GM21529 (cell line): ENCODE data around the gene SORT1.
A peak's percentile ranks its signal among the peaks of the same experiment; 100 is the strongest.
"Not testable (repeated sequence)": the region's sequence is repeated elsewhere in the genome, so short reads cannot be mapped to it uniquely, and the experiment has no call there.

Experiments
- ATAC-seq: cut with Tn5 transposase; IDR thresholded peaks from one replicate; pipeline ENCODE4 v1.9.1; 2021; ENCODE audit not compliant: unreplicated experiment

SORT1 gene

DNA sequence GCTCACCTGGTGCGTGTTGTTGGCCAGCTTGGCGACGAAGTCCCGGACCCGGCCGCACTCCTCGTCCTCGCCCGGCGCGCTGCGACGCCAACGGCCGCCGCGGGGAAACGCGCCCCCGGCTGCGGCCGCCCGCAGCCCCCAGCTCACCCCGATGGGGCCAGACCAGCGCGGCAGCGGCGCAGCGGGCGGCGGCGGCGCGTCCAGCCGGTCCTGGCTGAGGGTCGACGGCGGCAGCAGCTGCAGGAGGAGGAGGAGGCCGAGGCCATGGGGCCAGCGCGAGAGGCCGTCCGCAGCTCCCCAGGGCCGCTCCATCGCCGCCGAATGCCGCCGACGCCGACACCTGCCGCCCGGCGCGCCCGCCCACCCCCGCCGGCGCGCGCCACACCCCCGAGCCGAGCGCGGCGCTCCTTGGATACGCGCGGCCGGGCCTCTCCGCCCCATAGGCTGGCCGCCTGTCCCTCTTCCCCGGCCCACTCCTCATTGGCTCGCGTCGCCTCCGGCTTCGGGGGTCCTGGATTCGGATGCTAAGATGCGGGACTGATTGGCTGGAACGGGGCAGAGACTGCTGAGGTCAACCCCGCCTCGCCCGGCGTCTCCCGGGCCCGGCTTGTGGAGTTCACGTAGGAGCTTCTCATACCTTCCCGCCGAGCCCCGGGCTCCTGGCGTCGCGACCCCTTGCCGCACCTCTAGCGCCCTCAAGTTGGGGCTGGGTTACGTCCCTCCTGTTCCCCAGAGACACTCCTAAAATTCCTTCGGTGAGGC lies at the start of gene SORT1:
TSS of gene SORT1 (minus strand) at position 338 of the 762 bp plus-strand sequence. CDS start at position 312, 26 bp downstream.
- peak; percentile 75 for ATAC-seq

DNA sequence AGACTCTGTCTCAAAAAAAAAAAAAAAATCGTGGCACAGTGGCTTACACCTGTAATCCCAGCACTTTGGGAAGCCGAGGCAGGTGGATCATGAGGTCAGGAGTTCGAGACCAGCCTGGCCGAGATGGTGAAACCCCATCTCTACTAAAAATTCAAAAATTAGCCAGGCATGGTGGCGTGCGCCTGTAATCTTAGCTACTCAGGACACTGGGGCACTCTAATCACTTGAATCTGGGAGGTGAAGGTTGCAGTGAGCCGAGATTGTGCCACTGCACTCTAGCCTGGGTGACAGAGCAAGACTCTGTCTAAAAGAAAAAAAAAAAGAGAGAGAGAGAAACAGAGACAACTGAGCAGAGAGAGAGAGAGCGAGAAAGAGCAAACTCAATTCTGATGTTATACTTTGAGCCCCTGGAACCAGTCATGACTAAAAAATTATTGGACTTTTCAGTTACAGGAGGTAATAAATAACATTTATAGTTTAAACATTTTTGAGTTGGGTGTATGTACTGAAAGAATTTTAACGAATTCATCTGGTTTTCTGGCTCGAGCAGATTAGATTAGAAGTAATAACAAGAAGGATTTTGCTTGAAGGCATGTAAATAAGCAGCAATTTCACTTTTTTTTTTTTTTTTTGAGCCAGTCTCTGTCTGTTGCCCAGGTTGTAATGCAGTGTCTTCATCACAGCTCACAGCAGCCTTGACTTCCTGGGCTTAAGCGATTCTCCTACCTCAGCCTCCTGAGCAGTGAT lies 48.4 kb upstream of the SORT1 start:
- ATAC-seq, result not testable (repeated sequence)

DNA sequence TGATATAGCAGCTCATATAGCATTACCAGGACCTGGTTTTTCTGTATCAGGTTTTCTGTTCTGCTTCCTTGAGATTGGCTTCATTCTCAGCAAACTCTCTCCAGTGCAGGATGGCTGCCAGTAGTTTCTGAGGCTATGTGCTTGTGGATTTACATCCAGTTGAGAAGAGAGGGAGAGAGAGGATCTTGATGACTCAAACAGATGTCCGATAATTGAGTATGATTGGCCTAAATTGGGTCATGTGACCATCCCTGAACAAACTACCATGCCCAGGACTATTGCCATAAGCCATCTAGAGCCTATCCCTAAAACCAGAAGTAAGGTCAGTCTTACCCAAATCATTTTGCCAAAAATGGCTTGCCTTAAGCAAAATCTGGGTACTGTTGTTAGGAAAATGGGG lies 46.6 kb upstream of the SORT1 start:
- ATAC-seq, result no peak

DNA sequence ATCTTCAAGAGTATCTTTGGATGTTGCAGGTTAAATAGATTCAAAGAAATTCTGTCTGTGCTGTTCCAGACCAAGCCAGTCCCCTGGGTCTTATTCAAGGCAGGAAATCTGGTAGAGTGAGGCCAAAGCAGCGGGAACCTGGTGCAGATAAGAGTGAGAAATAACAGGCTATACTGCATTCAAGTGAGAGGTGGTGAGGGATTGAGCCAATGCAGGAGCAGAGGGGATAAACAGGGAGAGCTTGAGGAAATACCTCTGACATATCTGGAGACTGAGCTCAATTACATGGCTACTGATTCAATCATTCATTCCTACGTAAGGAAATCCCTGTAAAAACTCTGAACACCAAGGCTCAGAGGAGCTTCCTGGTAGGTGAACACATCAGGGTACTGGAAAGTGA lies 45.8 kb upstream of the SORT1 start:
- ATAC-seq, result no peak

DNA sequence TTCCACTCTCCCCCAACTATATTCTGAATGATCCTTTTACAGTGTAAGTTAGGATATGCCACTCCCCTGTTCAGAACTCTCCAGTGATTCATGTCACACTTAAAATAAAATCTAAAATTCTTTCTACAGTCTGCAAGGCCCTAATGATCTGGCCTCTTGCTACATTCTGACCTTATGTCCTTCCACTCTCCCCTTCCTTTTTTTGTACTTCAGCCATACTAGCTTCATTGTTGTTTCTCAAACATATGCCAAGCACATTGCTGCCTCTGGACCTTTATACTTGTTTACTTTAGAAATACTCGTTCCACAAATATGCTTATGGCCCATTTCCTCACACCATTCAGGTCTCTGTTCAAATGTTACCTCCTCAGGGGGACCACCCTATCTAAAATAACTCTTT lies 43.4 kb upstream of the SORT1 start:
- no peak for ATAC-seq

DNA sequence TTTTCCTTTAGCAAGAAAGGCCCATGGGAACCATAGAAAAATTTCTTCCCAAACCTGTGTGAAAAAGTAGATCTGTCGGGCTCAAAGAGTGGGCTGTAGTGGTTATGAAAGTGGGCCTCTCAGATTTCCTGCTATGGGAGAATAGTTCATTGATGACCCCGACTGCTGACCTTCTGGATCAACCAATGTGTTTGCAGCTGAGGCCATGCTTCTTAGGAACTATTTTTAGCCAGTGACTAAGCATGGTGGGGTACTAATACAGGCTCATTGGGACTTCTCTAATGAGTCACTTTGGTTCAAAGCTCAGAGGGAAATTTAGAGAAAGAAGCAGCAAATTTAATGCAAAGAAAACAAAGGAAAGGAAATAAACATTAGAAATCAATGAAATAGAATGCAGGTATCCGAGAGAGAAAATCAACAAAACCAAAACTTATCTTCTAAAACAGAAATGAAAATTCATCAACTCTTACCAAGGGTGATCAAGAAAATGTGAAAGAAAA lies 41.1 kb upstream of the SORT1 start:
- no peak for ATAC-seq

DNA sequence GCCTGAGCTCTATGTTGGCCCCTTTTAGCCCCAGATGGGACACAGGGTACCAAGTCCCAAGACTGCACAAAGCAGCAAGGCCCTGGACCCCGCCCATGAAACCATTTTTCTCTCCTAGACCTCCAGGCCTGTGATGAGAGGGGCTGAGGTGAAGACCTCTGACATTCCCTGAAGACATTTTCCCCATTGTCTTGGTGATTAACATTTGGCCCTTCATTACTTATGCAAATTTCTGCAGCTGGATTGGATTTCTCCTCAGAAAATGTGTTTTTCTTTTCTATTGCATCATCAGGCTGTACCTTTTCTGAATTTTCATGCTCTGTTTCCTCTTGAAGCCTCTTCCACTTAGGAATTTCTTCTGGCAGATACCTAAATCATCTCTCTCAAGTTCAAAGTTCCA lies 36.8 kb upstream of the SORT1 start:
- no peak for ATAC-seq

DNA sequence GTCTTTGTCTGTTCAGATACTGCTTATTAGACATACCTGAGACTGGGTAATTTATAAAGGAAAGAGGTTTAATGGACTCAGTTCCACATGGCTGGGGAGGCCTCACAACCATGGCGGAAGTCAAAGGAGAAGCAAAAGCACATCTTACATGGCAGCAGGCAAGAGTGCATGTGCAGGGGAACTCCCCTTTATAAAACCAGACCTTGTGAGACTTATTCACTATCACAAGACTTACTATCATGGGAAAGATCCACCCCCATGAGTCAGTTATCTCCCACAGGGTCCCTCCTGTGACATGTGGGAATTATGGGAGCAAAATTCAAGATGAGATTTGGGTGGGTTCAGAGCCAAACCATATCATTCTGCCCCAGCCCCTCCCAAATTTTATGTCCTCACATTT lies 35.6 kb upstream of the SORT1 start:
- ATAC-seq, result no peak

DNA sequence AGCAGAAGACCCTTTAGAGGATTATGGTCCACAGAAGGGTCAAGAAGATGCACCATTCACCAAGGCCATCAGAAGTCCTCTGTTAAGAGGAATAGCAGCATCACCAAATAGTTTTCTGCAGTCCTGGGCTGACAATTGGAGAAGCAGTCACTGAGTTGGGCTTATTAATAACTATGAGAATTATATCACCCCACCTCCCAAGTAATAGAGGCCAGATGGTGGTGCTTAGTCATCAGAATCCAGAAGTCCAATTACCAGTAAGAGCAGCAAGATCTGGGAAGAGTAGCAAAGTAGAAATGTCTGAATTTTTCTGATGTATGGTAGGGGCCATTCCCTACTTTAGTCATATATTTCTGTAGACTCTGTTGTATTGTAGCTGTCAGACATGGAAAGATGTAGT lies 34.6 kb upstream of the SORT1 start:
- ATAC-seq, result no peak

DNA sequence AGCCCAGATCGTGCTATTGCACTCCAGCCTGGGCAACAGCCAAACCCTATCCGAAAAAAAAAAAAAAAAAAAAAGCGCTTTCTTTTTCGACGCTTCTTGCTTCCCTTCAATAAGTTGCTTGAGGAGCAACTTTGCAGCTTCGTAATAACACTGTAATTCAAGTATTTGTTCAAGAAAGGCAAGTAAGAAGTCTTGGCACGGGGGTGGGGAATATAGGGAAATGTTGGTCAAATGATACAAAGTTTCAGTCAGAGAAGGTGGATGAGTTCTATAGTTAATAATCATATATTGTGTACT lies 29.4 kb upstream of the SORT1 start:
- ATAC-seq, result no peak

DNA sequence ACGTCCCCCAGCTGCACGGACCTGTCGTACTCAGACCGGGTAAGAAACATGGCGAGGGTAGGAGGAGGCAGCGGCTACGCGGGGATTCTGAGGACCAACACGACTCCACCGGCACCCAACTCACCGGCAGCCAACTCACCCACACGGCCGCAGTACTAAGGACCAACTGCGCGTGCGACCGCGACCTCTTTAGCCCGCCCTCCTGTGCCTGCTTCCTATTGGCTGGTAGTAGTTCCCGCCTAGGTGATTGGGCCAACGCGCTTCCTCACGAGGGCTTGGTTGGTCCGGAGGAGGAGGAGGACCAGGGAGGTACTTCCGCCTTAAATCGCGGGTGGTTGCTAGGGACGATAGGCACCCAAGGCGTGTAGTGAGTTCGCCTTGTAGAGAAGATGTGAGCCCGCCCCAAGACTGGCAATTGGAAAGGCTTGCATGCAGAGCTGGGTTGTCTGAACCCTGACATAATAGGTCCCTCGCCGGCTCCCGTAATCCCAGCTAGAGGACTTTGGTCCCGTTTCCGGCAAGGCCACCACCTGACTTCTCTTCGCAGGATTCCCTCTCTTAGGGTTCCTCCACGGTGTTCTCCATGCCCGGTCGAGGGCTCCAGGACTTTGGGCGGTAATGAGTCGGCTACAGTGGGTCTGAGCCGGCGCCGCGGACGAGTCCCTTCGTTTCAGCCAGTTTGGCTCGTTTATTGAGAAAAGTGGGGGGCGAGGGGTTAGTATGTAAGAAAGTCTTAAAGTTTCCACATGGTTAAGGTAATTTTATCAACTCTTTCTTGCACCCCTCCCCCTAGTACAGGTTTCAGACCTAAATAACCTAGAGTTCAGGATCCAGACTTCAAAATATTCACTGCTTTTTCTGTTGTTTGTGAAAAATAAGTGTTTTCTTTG lies 28.8 kb upstream of the SORT1 start, which contains the start of gene PSMA5:
TSS of gene PSMA5 (minus strand) at position 168 of the 890 bp plus-strand sequence. CDS start at position 50, 118 bp downstream.
- ATAC-seq, result peak; percentile 97

DNA sequence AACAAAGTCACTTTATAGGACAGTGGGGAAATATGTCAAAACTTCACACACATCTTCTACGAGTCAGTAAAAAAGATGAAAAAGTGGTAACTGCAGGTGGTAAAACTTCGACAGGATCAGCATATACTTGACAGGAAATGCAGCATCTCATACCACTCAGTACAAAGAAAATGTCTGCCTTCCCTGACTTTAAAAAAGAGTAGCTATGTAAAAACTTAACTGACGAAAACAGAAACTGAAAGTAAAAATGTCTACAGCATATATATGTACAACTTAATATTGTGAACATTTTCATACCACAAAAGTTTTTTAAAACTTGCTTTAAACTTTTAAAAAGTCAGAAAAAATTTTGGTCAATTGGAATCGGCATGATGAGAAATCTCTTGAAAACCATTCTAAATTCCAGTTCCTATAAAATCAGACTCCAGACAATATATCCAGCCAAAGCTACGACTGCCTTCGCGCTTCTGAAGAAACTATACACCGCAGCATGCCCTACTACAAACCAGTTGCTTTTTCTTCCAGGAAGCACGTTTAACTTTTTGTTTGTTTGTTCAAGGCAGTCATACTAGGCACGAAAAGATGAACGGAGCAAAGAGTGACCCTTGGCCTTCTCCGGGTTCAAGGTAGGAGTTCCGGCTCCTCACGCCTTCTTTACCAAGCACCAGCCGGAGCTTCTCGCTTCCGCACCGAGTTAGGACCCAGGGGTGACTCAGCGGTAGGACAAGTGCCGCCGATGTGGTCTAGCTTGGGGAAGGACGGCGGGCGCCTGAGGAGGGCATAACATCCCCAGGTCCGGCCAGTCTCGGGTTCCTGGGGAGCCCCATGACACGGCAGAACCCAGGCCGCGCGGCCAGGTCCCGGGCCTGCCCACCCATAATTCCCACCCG lies 27.9 kb upstream of the SORT1 start:
- peak; percentile 30 for ATAC-seq

DNA sequence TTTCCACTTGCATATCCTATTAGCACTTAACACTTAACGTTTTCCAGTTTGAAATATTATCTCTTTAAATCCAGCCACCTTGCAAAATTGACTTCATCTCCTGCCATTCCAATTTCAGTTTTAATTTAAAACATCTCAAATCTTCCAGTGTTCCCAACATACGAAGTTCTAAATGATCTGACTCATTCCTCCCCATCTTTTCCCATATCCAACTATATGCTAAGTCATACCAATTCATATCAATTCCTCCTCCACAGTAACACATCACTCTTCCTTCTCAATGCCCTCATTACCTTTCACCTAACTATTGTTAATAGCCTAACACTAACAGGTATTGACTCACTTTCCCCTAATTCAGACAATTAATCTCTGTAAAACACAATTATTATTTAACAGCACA lies 25.8 kb upstream of the SORT1 start:
- no peak for ATAC-seq

DNA sequence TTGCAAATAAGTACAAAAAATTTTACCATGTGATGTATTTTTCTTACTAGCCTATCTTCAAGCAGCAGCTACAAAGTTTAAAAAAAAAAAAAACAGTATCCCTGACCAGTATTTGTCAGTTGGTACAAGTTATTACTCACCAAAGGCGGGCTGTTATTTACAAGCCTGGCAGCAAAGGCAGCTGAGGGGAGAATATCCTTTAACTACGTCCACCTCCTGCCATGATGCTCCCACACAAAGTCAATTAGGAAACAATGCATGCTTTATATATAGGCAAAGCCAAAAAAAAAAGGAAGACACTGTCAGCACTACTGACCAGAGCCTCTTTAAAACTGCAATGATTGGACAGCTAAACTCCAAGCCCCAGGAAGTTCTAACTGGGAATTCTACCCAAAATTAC lies 14.8 kb upstream of the SORT1 start:
- ATAC-seq, result no peak

DNA sequence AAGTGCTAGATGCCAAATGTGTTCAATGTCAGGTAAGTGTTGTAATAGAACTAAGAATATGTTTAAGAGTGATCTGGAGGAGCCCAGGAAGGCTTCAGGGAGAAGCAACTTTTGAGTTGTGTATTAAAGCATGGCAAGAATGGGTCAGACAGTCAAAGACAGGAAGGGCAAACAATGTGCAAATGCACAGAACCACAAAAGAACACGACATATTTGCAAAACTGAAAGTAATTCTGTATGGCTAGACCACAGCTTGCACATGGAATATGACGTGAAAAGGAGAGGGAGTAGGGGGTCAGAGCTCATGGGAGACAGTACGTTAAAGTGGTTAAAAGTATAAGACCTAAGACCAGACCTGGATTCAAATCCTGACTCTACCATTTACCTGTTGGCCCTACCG lies 7.1 kb upstream of the SORT1 start:
- no peak for ATAC-seq

DNA sequence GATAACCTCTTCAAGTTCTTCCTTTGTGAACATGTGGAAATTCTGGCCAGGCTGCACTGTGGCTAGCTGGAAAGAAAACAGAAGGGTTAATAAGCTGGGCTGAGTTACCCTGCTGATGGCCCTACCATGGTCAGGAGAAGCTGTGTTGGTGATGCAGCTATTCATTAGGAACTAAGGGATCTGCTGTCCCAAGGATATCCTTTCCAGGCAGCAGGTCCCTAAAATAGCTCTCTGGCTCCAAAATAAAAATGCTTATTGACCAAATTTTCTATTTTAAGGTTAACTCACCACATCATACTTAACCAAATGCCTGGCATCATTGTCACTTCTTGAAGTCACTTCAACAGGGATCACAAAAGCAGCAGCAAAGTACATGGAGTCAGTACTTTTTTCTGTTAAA lies 4.3 kb upstream of the SORT1 start:
- no peak for ATAC-seq

DNA sequence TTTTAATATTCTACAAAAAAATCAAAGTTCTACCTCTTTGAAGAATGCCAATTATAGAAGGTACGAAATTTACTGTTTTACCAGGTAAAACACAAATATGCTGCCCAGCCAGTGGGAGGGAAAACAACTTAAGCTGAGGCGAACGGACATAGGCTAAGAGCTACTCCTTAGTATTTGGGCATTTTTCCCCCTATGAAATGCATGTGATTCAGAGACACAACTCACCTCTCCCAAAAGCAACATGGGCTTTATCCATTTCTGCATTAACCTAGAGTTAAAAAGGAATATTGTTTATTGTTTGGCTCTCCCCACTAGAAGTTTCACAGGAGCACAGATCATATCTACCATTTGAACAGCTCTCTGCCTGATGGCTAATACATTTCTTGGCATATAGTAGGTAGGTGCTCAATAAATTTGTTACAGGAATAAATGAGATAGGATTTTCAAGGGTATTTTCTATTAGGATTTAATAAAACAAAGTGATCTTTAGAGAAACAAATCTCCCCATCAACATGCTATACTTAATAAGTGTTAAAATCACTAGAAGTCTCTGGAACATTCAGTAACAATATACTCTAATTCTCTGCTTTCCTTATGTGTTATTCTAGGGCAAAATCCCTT lies 2.4 kb upstream of the SORT1 start:
- no peak for ATAC-seq

DNA sequence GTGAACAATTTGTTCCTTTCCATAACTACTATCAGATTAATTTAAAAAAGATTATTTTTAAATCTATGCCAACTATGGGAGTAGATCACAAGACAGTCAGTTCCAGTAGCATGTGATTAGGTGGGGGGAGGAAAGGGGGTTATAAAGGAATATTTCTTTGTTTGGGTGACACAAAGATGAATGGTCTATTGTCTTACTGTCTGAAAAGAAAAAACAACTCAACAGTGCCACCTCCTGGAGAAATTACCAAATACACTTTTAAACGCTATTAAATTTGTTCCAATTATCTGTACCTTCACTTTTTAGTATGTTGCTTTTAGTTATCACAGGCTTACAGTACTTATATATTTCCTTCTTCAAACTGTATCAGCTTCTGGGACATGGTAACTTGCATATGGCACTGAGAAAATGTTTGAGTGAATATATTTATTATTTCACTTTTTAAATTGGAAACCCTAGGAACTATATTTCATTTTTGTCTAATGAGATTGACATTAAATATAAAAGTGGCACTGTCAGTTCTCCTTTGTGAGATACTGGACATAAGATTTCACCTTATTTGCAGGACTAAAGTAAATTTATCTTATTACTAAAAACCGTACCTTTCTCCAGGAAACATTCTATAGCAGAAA lies 1.7 kb upstream of the SORT1 start:
- ATAC-seq, result no peak
